HG02973 (cell line): ENCODE measurements around the gene CRLF2.
"Not testable (repeated sequence)": the region's sequence is repeated elsewhere in the genome, so short reads cannot be mapped to it uniquely, and the experiment has no call there.

Experiments
- ATAC-seq: cut with Tn5 transposase; IDR thresholded peaks from one replicate; pipeline ENCODE4 v1.9.1; 2021; ENCODE audit warnings: moderate library complexity; ENCODE audit not compliant: unreplicated experiment

CRLF2 gene, protein sequence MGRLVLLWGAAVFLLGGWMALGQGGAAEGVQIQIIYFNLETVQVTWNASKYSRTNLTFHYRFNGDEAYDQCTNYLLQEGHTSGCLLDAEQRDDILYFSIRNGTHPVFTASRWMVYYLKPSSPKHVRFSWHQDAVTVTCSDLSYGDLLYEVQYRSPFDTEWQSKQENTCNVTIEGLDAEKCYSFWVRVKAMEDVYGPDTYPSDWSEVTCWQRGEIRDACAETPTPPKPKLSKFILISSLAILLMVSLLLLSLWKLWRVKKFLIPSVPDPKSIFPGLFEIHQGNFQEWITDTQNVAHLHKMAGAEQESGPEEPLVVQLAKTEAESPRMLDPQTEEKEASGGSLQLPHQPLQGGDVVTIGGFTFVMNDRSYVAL

GRCh38 chrX:1212532-1212931, at the start of gene CRLF2:
TSS of gene CRLF2 (minus strand) at chrX:1212649. CDS start at chrX:1212634, 15 bp downstream.
- no peak for ATAC-seq

- not testable (repeated sequence) for ATAC-seq
Measured at GRCh38 chrX:1261771-1262170, 49.3 kb upstream of the CRLF2 start.

DNA sequence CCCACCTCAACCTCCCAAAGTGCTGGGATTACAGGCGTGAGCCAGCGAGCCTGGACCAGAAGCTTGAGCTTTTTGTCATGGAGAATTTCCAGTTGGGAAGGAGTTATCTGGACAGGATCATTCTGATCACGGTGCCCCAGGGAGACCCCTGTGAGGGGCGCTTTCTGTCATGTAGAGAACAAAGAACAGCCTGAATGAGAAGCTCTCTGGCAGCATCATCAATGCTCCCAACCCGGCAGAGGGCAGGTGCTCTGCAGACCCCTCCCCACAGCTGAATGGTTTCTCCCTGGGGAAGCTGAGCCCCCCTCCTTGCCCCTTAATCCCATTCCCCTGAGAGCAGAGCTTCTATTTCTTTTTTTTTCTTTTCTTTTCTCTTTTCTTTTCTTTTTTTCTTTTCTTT, 48.8 kb upstream of the CRLF2 start:
- ATAC-seq, result no peak

DNA sequence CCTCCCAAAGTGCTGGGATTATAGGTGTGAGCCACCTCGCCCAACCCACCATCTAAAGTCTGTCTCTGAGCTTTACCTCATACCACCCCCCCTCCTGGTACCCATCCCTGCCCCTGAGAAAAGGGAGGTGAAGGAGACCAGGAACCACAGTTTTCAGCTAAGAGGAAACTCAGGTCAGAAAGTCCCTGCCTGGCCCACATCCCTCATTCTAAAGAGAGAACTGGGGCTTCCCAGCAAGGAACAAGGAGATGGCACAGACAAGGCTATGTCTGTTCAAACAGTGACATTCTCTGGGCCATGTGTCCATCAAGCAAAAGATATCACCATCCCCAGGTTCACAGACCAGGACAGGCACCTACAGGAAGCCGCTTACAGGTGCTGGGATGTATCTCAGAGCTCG, 40.4 kb upstream of the CRLF2 start:
- no peak for ATAC-seq

DNA sequence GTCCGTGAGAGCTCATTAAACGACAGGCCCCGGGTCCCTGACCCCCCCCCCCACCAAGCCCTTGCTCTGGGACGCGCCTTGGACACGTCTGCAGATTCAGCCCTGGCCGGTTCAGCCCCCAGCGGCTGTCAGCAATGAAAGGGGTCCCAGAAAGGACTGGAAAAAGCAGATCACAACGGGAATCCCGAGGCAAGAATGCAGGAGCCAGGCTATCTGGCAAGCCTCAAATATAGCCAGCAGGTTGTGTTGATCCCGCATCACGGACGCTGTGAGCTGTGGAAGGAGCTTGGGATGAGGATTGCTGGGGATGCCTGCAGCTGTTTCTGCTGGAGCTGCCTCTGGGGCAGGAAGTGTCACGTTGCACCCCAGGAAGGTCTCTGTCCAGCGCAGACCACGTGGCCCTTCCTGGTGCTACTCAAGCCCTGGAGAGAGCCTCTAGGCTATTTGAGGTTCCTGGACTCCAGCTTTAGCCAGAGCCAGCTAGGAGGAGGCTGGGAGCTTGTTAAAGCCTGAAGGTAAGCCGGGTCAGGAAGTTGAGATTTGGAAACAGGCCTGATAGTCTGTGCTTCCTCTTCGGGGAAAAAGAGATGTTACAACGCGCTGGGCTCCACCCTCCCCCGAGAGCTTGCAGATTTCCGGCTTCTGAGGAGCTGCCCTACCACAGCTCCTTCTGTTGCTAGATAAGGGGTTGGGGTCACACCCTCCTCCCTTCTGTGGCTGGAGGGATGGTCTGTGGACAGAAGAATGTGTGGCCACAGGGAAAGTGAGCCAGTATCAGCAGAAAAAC, 36.8 kb upstream of the CRLF2 start:
- ATAC-seq, result no peak

GRCh38 chrX:1248331-1249061, 36.0 kb upstream of the CRLF2 start:
- no peak for ATAC-seq

DNA sequence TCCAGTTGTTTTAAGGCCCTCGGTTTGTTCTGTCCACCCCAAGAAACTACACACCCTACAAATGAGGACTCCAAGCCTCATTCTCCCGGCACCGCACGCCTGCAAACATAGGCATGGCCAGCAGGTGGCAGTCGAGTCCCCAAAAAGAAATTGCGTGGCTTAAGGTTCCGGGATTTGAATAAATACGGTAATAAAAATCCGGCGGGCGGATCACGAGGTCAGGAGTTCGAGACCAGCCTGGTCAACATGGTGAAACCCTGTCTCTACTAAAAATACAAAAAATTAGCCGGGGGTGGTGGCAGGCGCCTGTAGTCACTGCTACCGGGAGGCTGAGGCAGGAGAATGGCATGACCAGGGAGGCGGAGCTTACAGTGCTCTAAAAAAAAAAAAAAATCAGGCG, 34.4 kb upstream of the CRLF2 start:
- no peak for ATAC-seq

- no peak for ATAC-seq
Measured at GRCh38 chrX:1244164-1245076, 32.0 kb upstream of the CRLF2 start.

- ATAC-seq, result no peak
Measured at GRCh38 chrX:1242891-1243402, 30.5 kb upstream of the CRLF2 start.

- not testable (repeated sequence) for ATAC-seq
Measured at GRCh38 chrX:1240551-1240950, 28.1 kb upstream of the CRLF2 start.

DNA sequence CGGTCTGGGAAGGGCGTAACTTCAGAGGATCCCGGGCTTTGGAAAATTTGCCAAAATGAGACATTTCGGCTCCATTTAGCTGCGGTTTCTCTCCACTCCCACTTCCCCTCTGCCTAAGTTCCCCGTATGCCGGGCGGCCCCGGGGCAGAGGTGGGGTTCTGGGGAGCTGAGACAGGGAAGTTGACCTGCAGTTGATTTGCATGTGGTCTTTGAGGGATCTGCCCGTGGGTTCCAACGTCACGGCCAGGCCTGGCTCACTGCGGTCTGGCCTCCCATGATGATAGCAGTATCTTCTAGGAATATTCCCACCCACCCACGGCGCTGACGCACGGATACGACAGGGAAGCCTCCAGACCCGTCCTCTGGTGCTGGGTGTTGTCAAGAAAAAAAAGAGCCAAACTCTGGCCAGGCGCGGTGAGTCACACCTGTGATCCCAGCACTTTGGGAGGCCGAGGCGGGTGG, 27.3 kb upstream of the CRLF2 start:
- ATAC-seq, result no peak

DNA sequence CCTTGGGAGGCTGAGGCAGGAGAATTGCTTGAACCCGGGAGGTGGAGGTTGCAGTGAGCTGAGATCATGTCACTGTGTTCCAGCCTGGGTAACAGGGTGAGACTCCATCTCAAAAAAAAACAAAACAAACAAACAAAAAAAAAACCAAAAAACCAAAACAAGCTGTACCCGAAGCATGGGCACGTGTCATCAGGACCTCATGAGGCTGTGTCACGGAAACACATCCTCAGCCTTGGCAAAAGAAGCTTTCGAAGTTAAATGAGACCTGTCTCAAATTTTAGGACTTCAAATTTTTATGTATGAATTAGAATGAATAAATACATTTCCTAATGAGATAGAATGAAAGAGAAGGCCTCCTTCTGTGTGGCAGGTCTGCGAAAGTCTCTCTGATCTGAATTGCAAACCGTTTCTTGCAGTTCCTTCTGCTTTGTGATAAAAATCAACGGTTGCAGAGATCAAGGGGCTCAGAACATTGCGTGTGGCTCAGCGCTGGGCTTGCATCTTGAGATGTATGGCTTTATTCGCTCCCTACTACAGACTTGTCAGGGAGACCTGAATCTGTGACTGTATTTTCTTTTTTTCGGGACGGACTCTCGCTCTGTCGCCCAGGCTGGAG, 19.5 kb upstream of the CRLF2 start:
- ATAC-seq, result no peak

DNA sequence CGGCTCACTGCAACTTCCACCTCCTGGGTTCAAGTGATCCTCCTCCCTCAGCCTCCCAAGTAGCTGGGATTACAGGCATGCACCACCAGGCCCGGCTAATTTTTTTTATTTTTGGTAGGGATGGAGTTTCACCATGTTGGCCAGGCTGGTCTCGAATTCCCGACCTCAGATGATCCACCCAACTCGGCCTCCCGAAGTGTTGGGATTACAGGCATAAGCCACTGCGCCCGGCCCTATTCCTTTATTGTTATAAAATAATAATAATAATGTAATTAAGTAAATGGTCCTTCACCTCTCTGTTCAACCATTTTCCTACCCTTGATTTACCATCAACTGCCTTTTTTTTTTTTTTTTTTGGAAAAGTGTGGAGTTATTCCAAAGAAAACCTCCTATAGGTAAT, 15.7 kb upstream of the CRLF2 start:
- not testable (repeated sequence) for ATAC-seq

DNA sequence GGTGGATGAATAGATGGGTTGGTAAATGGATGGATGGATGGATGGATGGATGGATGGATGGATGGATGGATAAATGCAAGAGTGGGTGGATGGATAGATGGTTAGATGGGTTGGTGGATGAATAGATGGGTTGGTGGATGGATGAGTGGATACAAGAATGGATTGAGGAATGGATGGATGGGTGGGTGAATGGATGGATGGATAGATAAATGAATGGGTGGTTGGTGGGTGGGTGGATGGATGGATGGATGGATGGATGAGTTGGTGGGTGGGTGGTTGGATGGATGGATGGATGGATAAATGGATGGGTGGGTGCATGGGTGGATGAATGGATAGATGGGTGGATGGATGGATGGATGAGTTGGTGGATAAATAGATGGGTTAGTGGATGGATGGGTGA, 13.8 kb upstream of the CRLF2 start:
- ATAC-seq, result no peak

- no peak for ATAC-seq
Measured at GRCh38 chrX:1224954-1225353, 12.5 kb upstream of the CRLF2 start.

- ATAC-seq, result no peak
Measured at GRCh38 chrX:1223242-1223600, 10.8 kb upstream of the CRLF2 start.

GRCh38 chrX:1222531-1223241, 10.2 kb upstream of the CRLF2 start:
- ATAC-seq, result no peak

GRCh38 chrX:1221296-1221845, 8.9 kb upstream of the CRLF2 start:
- ATAC-seq, result no peak

GRCh38 chrX:1218286-1218685, 5.8 kb upstream of the CRLF2 start:
- ATAC-seq, result no peak
